H4 (cell line): Measurements from ENCODE around the gene CCT7. TPM values are rescaled to one million over a fixed set of nuclear protein-coding genes. Genes with fewer than 3 reads are reported as not detected.
"Not testable (repeated sequence)": the region's sequence is repeated elsewhere in the genome, so short reads cannot be mapped to it uniquely, and the experiment has no call there.

Experiments used
- DNase-seq: peaks from one replicate; pipeline ENCODE4 v3.0.0-alpha.2; 2015; ENCODE audit warnings: low spot score
- total RNA-seq: library from RNA; depleted of rRNA; stranded (reverse); fragments of >200 nt; shearing (Covaris generic); gene quantifications from 2 replicates; pipeline ENCODE4 v1.2.3, GENCODE V29; 2014; rRNA removed

The CCT7 gene
- total RNA-seq, result 534 and 543 TPM in 2 replicates

- peak; percentile 88 for DNase-seq
Observed at GRCh38 chr2:73233932-73234832, at the start of gene CCT7. Gene CCT7, plus strand, starts transcription at chr2:73234308. Its CDS starts 71 bp downstream, at chr2:73234379.

- no peak for DNase-seq
Observed at GRCh38 chr2:73185965-73186364, 48.1 kb upstream of the CCT7 start.

GRCh38 chr2:73187549-73187948 lies 46.6 kb upstream of the CCT7 start:
- DNase-seq, result no peak

- DNase-seq, result no peak
Observed at GRCh38 chr2:73197579-73197978, 36.5 kb upstream of the CCT7 start.

GRCh38 chr2:73200281-73200680 lies 33.8 kb upstream of the CCT7 start:
- not testable (repeated sequence) for DNase-seq

- DNase-seq, result no peak
Observed at GRCh38 chr2:73202156-73203054, 31.7 kb upstream of the CCT7 start, which contains the start of gene NOTO. Gene NOTO, plus strand, starts transcription at chr2:73202574. Its CDS starts 93 bp downstream, at chr2:73202667.

- no peak for DNase-seq
Observed at GRCh38 chr2:73203055-73203681, 30.9 kb upstream of the CCT7 start.

GRCh38 chr2:73205611-73206010 lies 28.5 kb upstream of the CCT7 start:
- no peak for DNase-seq

GRCh38 chr2:73208258-73208657 lies 25.9 kb upstream of the CCT7 start:
- no peak for DNase-seq

GRCh38 chr2:73210019-73210418 lies 24.1 kb upstream of the CCT7 start:
- no peak for DNase-seq

- DNase-seq, result no peak
Observed at GRCh38 chr2:73210696-73211095, 23.4 kb upstream of the CCT7 start.

- no peak for DNase-seq
Observed at GRCh38 chr2:73212098-73212447, 22.0 kb upstream of the CCT7 start.

- peak; percentile 56 for DNase-seq
Observed at GRCh38 chr2:73212448-73213176, 21.5 kb upstream of the CCT7 start.

GRCh38 chr2:73214120-73215035 lies 19.7 kb upstream of the CCT7 start, which contains the start of gene SMYD5:
Gene SMYD5, plus strand, starts transcription at chr2:73214245. Its CDS starts 22 bp downstream, at chr2:73214267.
- peak; percentile 64 for DNase-seq

- DNase-seq, result no peak
Observed at GRCh38 chr2:73215254-73215653, 18.9 kb upstream of the CCT7 start.

GRCh38 chr2:73217160-73217559 lies 16.9 kb upstream of the CCT7 start:
- DNase-seq, result no peak

GRCh38 chr2:73217826-73218225 lies 16.3 kb upstream of the CCT7 start:
- DNase-seq, result no peak

GRCh38 chr2:73218298-73218697 lies 15.8 kb upstream of the CCT7 start:
- DNase-seq, result no peak

- no peak for DNase-seq
Observed at GRCh38 chr2:73223821-73224220, 10.3 kb upstream of the CCT7 start.
